Measurements from ENCODE around the gene ANK3. TPM values are rescaled to one million over a fixed set of nuclear protein-coding genes. Genes with fewer than 3 reads are reported as not detected.

The ANK3 gene
- total and polyA plus RNA-seq, 2 donors (not counting 3 experiments of a cell fraction or from before 2014, with no cell fraction given): 0.88 to 8.5 TPM

DNA sequence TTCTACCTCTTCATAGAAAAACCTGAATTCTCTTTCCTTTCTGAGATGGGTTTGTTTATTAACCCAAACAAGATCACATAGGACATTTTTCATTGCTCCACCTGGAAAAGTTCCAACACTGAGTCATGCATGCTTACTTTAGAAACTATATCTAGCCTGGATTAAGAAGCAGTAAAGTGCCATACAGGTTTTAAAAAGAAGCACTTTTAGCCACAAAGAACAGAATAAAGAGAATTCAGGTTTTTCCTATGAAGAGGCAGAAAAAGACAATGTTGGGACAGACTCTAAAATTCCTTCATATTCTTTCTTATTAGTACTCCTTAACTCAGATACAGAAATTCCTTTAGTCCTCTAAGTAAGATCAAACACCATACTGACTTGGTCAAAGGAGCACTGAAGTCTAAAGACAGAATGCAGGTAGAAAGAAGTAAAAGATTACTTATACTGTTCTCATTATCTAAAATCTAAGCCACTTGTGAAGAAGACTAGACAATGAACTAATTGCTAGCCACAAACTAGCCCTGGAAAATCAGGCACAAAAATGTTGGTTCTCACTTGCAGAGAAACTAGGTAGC lies 241.3 kb downstream of the ANK3 start:
- DNase-seq (ENCODE audit: low read depth, low spot score): peak; percentile 87
- peaks cover 5% of the 10 kb centered on the region for H3K4me1 ChIP-seq (ENCODE audit: control insufficient read depth, extremely low read depth, insufficient read depth, low read length)
- intact Hi-C loops (cut with micrococcal nuclease): no loop called here
- FAIRE-seq: peak; percentile 84
- no peak overlapping the region for H3K27ac ChIP-seq (ENCODE audit: insufficient read depth, low read depth, low read length)
- ChIA-PET CTCF (interaction anchor here (1.0 to 1.3 kb wide), 2 partner anchors 26 to 285 kb away, joined by 3 to 4 read pairs; no protein-coding TSS in a partner anchor), POLR2A (no interaction called here)
- no peaks in the 10 kb centered on the region for H3K9me1 ChIP-seq (replicated peaks; ENCODE audit: control insufficient read depth, extremely low read depth, insufficient read depth, low read length)
- H3K4me3 ChIP-seq (replicated peaks in 1 of 3; ENCODE audit: insufficient read depth in 1 of 3, low read depth in 1 of 3, low read length in 3 of 3): no peak overlapping the region
- no peak overlapping the region for H2AFZ ChIP-seq (ENCODE audit: low read depth, low read length)
- H3K79me2 ChIP-seq (ENCODE audit: control insufficient read depth, insufficient read depth, low read length): no peaks in the 10 kb centered on the region
- TF ChIP-seq JUN (IDR thresholded peaks at IDR 0.05; ENCODE audit: borderline replicate concordance, insufficient read depth, insufficient read length, low read depth): no peak
- peak; percentile 67 for TF ChIP-seq FOS (IDR thresholded peaks at IDR 0.05; ENCODE audit: borderline replicate concordance, insufficient read depth, low read length)
- no peaks in the 10 kb centered on the region for H3K27me3 ChIP-seq (ENCODE audit: control insufficient read depth in 2 of 2, insufficient read depth in 2 of 2, low read length in 2 of 2)
- H3K36me3 ChIP-seq (ENCODE audit: control insufficient read depth in 2 of 2, extremely low read depth in 1 of 2, insufficient read depth in 2 of 2, low read length in 2 of 2): no peaks in the 10 kb centered on the region
- H3K4me2 ChIP-seq (ENCODE audit: insufficient read depth, low read length): no peak overlapping the region
- BruUV-seq (replicated peaks): no TSS peak
- dilution Hi-C loops (cut with MboI; ENCODE audit: extremely low pct_ligation_motif_present, low sequenced_read_pairs): no loop called here
- no peaks in the 10 kb centered on the region for H3K9me3 ChIP-seq (replicated peaks; ENCODE audit: control insufficient read depth, insufficient read depth, low read length)
- no peak overlapping the region for H3K9ac ChIP-seq (replicated peaks; ENCODE audit: extremely low read depth, insufficient read depth, low read length)
- no peaks in the 10 kb centered on the region for H4K20me1 ChIP-seq (replicated peaks; ENCODE audit: control insufficient read depth, extremely low read depth, insufficient read depth, low read length)

DNA sequence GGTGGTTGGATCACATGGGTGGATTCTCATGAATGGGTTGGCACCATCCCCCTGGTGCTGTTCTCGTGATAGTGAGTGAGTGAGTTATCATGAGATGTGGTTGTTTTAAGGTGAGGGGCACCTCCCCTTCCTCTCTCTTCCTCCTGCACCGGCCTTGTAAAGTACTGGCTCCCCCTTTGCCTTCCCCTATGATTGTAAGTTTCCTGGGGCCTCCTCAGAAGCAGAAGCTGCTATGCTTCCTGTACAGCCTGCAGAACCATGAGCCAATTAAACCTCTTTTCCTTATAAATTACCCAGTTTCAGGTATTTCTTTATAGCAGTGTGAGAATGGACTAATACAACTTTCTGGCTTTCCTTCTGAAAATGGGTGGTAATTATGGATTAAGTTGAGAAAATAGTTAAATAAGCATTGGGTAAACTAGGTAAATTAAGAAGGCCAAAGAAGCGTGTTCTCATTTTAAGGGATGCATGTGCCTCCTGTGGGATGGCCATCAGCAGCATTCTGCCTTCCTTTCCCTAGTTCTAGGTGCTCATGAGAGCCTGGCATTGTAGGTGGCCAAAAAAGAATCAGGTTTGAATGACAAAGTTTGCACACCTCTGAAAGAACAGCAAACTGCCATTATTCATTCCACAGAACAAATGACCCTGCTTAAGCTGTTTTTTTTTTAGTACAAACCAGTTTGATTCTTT lies 242.0 kb downstream of the ANK3 start:
- Histone ChIP-seq H3K79me2 (ENCODE audit: control insufficient read depth, insufficient read depth, low read length) (no peaks in the 10 kb centered on the region), H2AFZ (ENCODE audit: low read depth, low read length) (no peak overlapping the region), H3K4me1 (ENCODE audit: control insufficient read depth, extremely low read depth, insufficient read depth, low read length) (peaks cover 5% of the 10 kb centered on the region), H3K27me3 (ENCODE audit: control insufficient read depth in 2 of 2, insufficient read depth in 2 of 2, low read length in 2 of 2) (no peaks in the 10 kb centered on the region), H4K20me1 (replicated peaks; ENCODE audit: control insufficient read depth, extremely low read depth, insufficient read depth, low read length) (no peaks in the 10 kb centered on the region), H3K9me1 (replicated peaks; ENCODE audit: control insufficient read depth, extremely low read depth, insufficient read depth, low read length) (no peaks in the 10 kb centered on the region), H3K9me3 (replicated peaks; ENCODE audit: control insufficient read depth, insufficient read depth, low read length) (no peaks in the 10 kb centered on the region), H3K9ac (replicated peaks; ENCODE audit: extremely low read depth, insufficient read depth, low read length) (no peak overlapping the region), H3K4me2 (ENCODE audit: insufficient read depth, low read length) (no peak overlapping the region), H3K27ac (ENCODE audit: insufficient read depth, low read depth, low read length) (no peak overlapping the region), H3K36me3 (ENCODE audit: control insufficient read depth in 2 of 2, extremely low read depth in 1 of 2, insufficient read depth in 2 of 2, low read length in 2 of 2) (no peaks in the 10 kb centered on the region), H3K4me3 (replicated peaks in 1 of 3; ENCODE audit: insufficient read depth in 1 of 3, low read depth in 1 of 3, low read length in 3 of 3) (no peak overlapping the region)
- dilution Hi-C loops (cut with MboI; ENCODE audit: extremely low pct_ligation_motif_present, low sequenced_read_pairs): no loop called here
- ChIA-PET POLR2A (no interaction called here), CTCF (interaction anchor here (1.0 kb wide), 1 partner anchor 27 kb away, joined by 3 read pairs; no protein-coding TSS in a partner anchor)
- FAIRE-seq (no peak), DNase-seq (ENCODE audit: low read depth, low spot score) (no peak)
- TF ChIP-seq GATA2 (IDR thresholded peaks at IDR 0.05; ENCODE audit: insufficient read depth, insufficient read length, low read depth, low read length) (no peak), POLR2AphosphoS5 (IDR thresholded peaks at IDR 0.05; ENCODE audit: insufficient read depth, low read depth, low read length) (no peak), EZH2 (IDR thresholded peaks at IDR 0.05; ENCODE audit: borderline replicate concordance, low read depth, low read length, severe bottlenecking) (no peak), POLR2A (IDR thresholded peaks at IDR 0.05; ENCODE audit: low read depth, low read length) (no peak), MYC (IDR thresholded peaks at IDR 0.05; ENCODE audit: low read depth, low read length) (no peak), FOS (IDR thresholded peaks at IDR 0.05; ENCODE audit: borderline replicate concordance, insufficient read depth, low read length) (no peak), JUN (IDR thresholded peaks at IDR 0.05; ENCODE audit: borderline replicate concordance, insufficient read depth, insufficient read length, low read depth) (no peak)
- TF ChIP-seq, protein P1, sequence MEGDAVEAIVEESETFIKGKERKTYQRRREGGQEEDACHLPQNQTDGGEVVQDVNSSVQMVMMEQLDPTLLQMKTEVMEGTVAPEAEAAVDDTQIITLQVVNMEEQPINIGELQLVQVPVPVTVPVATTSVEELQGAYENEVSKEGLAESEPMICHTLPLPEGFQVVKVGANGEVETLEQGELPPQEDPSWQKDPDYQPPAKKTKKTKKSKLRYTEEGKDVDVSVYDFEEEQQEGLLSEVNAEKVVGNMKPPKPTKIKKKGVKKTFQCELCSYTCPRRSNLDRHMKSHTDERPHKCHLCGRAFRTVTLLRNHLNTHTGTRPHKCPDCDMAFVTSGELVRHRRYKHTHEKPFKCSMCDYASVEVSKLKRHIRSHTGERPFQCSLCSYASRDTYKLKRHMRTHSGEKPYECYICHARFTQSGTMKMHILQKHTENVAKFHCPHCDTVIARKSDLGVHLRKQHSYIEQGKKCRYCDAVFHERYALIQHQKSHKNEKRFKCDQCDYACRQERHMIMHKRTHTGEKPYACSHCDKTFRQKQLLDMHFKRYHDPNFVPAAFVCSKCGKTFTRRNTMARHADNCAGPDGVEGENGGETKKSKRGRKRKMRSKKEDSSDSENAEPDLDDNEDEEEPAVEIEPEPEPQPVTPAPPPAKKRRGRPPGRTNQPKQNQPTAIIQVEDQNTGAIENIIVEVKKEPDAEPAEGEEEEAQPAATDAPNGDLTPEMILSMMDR (IDR thresholded peaks at IDR 0.05; ENCODE audit: extremely low read depth in 1 of 2, insufficient read depth in 1 of 2, low read depth in 1 of 2, low read length in 2 of 2): no peak
- TF ChIP-seq, protein P2, sequence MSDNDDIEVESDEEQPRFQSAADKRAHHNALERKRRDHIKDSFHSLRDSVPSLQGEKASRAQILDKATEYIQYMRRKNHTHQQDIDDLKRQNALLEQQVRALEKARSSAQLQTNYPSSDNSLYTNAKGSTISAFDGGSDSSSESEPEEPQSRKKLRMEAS (IDR thresholded peaks at IDR 0.05; ENCODE audit: insufficient read depth, insufficient read length): no peak
- BruUV-seq (replicated peaks): no TSS peak
- intact Hi-C loops (cut with micrococcal nuclease): no loop called here
